ENCODE data around the gene SLC28A1.

DNA sequence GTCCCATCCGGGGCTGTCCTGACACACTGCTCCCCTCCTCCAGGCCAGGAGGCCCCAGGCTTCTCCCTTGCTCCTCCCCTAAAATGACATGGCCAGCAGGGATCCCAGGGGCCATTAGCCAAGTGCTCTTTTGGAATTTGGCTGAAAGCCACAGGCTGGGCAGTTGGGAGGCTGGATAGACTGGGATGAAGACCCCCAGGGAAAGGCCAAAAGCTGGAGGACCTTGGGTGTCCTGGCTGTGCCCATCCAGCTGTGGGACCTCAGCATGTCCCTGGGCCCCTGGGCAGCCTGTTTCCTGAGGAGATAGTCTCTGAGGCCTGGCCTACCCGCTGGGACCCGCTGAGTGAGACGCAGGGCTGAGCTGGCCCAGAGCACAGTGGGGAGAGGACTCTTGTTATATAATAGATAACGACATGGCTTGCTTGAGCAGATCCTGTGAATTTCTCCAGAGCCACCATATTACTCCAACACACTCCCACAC is 91.4 kb downstream of the SLC28A1 start:
- TF ChIP-seq, protein P1, sequence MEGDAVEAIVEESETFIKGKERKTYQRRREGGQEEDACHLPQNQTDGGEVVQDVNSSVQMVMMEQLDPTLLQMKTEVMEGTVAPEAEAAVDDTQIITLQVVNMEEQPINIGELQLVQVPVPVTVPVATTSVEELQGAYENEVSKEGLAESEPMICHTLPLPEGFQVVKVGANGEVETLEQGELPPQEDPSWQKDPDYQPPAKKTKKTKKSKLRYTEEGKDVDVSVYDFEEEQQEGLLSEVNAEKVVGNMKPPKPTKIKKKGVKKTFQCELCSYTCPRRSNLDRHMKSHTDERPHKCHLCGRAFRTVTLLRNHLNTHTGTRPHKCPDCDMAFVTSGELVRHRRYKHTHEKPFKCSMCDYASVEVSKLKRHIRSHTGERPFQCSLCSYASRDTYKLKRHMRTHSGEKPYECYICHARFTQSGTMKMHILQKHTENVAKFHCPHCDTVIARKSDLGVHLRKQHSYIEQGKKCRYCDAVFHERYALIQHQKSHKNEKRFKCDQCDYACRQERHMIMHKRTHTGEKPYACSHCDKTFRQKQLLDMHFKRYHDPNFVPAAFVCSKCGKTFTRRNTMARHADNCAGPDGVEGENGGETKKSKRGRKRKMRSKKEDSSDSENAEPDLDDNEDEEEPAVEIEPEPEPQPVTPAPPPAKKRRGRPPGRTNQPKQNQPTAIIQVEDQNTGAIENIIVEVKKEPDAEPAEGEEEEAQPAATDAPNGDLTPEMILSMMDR (optimal IDR thresholded peaks at IDR 0.05 in 1 of 3, IDR thresholded peaks at IDR 0.05 in 1 of 3, conservative IDR thresholded peaks at IDR 0.05 in 1 of 3; ENCODE audit: extremely low read depth in 1 of 3, insufficient read depth in 2 of 3, low read length in 3 of 3) = no peak
- no peak for TF ChIP-seq EZH2 (IDR thresholded peaks at IDR 0.05; ENCODE audit: low read length)

All from keratinocyte (primary cell).